Spinal cord (tissue), 10 donors: ENCODE data around the gene CDH23. TPM values are rescaled to one million over a fixed set of nuclear protein-coding genes. Genes with fewer than 3 reads are reported as not detected.

Experiments used
- DNase-seq, 6 donors: peaks; one replicate each; pipeline versions ENCODE4 v3.0.0 to v3.0.0-alpha.2; 2013 to 2015; ENCODE audit warnings: low spot score in 6 of 6, low read depth in 4 of 6
- H3K27ac ChIP-seq: one replicate; pipeline ENCODE4 v1.5.1; 2013; ENCODE audit warnings: low read depth, low read length, control low read depth
- H3K27me3 ChIP-seq: one replicate; pipeline ENCODE4 v1.6.1; 2013; ENCODE audit warnings: low read length; ENCODE audit not compliant: control insufficient read depth, insufficient read depth
- H3K36me3 ChIP-seq: one replicate; pipeline ENCODE4 v1.6.1; 2013; ENCODE audit warnings: low read length; ENCODE audit not compliant: control insufficient read depth, insufficient read depth
- H3K4me1 ChIP-seq: one replicate; pipeline ENCODE4 v1.6.1; 2013; ENCODE audit warnings: low read length; ENCODE audit not compliant: control insufficient read depth, insufficient read depth
- H3K4me3 ChIP-seq: one replicate; pipeline ENCODE4 v1.5.1; 2013; ENCODE audit warnings: low read depth, low read length, control low read depth
- H3K9me3 ChIP-seq: one replicate; pipeline ENCODE4 v1.6.1; 2013; ENCODE audit warnings: low read length; ENCODE audit not compliant: control insufficient read depth, insufficient read depth
- WGBS: methylation state at CpG from one replicate; pipeline ENCODE4 v1.1.5; 2013; ENCODE audit warnings: missing lambda C conversion rate; ENCODE audit not compliant: insufficient coverage; 5-methylcytosine and 5-hydroxymethylcytosine counted together
- polyA plus RNA-seq, 2 donors: library from polyadenylated mRNA; unstranded; fragments of 120-200 nt; gene quantifications; one replicate each; pipeline ENCODE4 v1.2.1, GENCODE V29; 2013; ENCODE audit not compliant: insufficient read length in 2 of 2
- total RNA-seq, 2 donors: library from RNA; depleted of rRNA in 1 of 2; stranded (reverse); fragments of 120-200 nt in 1 of 2; fragments of >200 nt in 1 of 2; gene quantifications; one replicate each; pipeline versions ENCODE4 v1.2.3 to v1.2.4, GENCODE V29; 2013 to 2014
- donor health status: healthy.

Gene CDH23
- total and polyA plus RNA-seq, 4 donors = 15.6 to 24.2 (median 19.0) TPM

- WGBS = 86% methylated on average over 1 of the region's 2 CpGs
- peak in 1 of 6 donors; percentile 50 for DNase-seq
- Histone ChIP-seq H3K4me1 (peaks cover 4% of the 10 kb centered on the region), H3K4me3 (no peak overlapping the region), H3K36me3 (peaks cover 7% of the 10 kb centered on the region), H3K27ac (no peak overlapping the region), H3K9me3 (no peaks in the 10 kb centered on the region), H3K27me3 (peaks cover 2% of the 10 kb centered on the region)
Observed at GRCh38 chr10:71565284-71566000, 168.7 kb downstream of the CDH23 start.

- no peak for DNase-seq
- H3K27me3 ChIP-seq = peaks cover 2% of the 10 kb centered on the region
- peaks cover 7% of the 10 kb centered on the region for H3K36me3 ChIP-seq
- H3K4me3 ChIP-seq = no peak overlapping the region
- no peak overlapping the region for H3K27ac ChIP-seq
- 96% methylated on average over 5 of the region's 5 CpGs for WGBS
- no peaks in the 10 kb centered on the region for H3K9me3 ChIP-seq
- H3K4me1 ChIP-seq = peaks cover 4% of the 10 kb centered on the region
Observed at GRCh38 chr10:71567006-71567405, 170.3 kb downstream of the CDH23 start.

GRCh38 chr10:71568896-71569492 is 172.3 kb downstream of the CDH23 start:
- Histone ChIP-seq H3K4me1 (peaks cover 7% of the 10 kb centered on the region), H3K36me3 (peaks cover 7% of the 10 kb centered on the region), H3K9me3 (no peaks in the 10 kb centered on the region), H3K27me3 (no peaks in the 10 kb centered on the region), H3K27ac (no peak overlapping the region), H3K4me3 (no peak overlapping the region)
- no peak for DNase-seq
- 96% methylated on average over 5 of the region's 5 CpGs for WGBS

GRCh38 chr10:71569775-71570588 is 173.3 kb downstream of the CDH23 start:
- Histone ChIP-seq H3K4me1 (peaks cover 15% of the 10 kb centered on the region), H3K27me3 (peaks cover 4% of the 10 kb centered on the region), H3K27ac (no peak overlapping the region), H3K36me3 (peaks cover 11% of the 10 kb centered on the region), H3K4me3 (no peak overlapping the region), H3K9me3 (no peaks in the 10 kb centered on the region)
- 51% methylated on average over 6 of the region's 6 CpGs for WGBS
- DNase-seq = peak in 4 of 6 donors; percentile 31 to 83 (median 58)

- peaks cover 29% of the 10 kb centered on the region for H3K4me1 ChIP-seq
- H3K27me3 ChIP-seq = peaks cover 4% of the 10 kb centered on the region
- no peaks in the 10 kb centered on the region for H3K9me3 ChIP-seq
- no peak overlapping the region for H3K27ac ChIP-seq
- no peak for DNase-seq
- 93% methylated on average over 9 of the region's 15 CpGs for WGBS
- peaks cover 10% of the 10 kb centered on the region for H3K36me3 ChIP-seq
- no peak overlapping the region for H3K4me3 ChIP-seq
Observed at GRCh38 chr10:71571460-71572175, 174.9 kb downstream of the CDH23 start.

- H3K4me3 ChIP-seq = no peak overlapping the region
- peaks cover 4% of the 10 kb centered on the region for H3K27me3 ChIP-seq
- H3K9me3 ChIP-seq = no peaks in the 10 kb centered on the region
- no peak overlapping the region for H3K27ac ChIP-seq
- 67% methylated on average over 7 of the region's 8 CpGs for WGBS
- DNase-seq = no peak
- H3K4me1 ChIP-seq = peaks cover 29% of the 10 kb centered on the region
- peaks cover 8% of the 10 kb centered on the region for H3K36me3 ChIP-seq
Observed at GRCh38 chr10:71572962-71573361, 176.2 kb downstream of the CDH23 start.

- DNase-seq = peak in 1 of 6 donors; percentile 25
- H3K4me3 ChIP-seq = no peak overlapping the region
- H3K27me3 ChIP-seq = peaks cover 4% of the 10 kb centered on the region
- peaks cover 29% of the 10 kb centered on the region for H3K4me1 ChIP-seq
- no peak overlapping the region for H3K27ac ChIP-seq
- no peaks in the 10 kb centered on the region for H3K9me3 ChIP-seq
- WGBS = 83% methylated on average over 18 of the region's 22 CpGs
- H3K36me3 ChIP-seq = peaks cover 6% of the 10 kb centered on the region
Observed at GRCh38 chr10:71573562-71574518, 177.1 kb downstream of the CDH23 start.

- H3K27ac ChIP-seq = no peak overlapping the region
- peaks cover 4% of the 10 kb centered on the region for H3K36me3 ChIP-seq
- peaks cover 4% of the 10 kb centered on the region for H3K27me3 ChIP-seq
- no peak overlapping the region for H3K4me3 ChIP-seq
- 71% methylated on average over 9 of the region's 14 CpGs for WGBS
- peaks cover 29% of the 10 kb centered on the region for H3K4me1 ChIP-seq
- peak in 1 of 6 donors; percentile 36 for DNase-seq
- no peaks in the 10 kb centered on the region for H3K9me3 ChIP-seq
Observed at GRCh38 chr10:71575451-71575850, 178.7 kb downstream of the CDH23 start.
